WERI-Rb-1 (cell line): ENCODE results near the gene MAPK1IP1L.

Experiments
- DNase-seq: peaks from one replicate; pipeline ENCODE4 v3.0.0-alpha.2; 2020
- H3K27ac ChIP-seq: fragments of 250-450 bp; sonication (Bioruptor Pico); 2 replicates; pipeline ENCODE4 v1.5.1; 2020; ENCODE audit warnings: mild to moderate bottlenecking, moderate library complexity
- H3K27me3 ChIP-seq: fragments of 250-450 bp; sonication (Bioruptor Pico); 2 replicates; pipeline ENCODE4 v1.5.1; 2021; ENCODE audit warnings: mild to moderate bottlenecking, low read depth, moderate library complexity; ENCODE audit not compliant: insufficient read depth, severe bottlenecking
- H3K36me3 ChIP-seq: fragments of 250-450 bp; sonication (Bioruptor Pico); 2 replicates; pipeline ENCODE4 v1.5.1; 2020; ENCODE audit warnings: mild to moderate bottlenecking, moderate library complexity
- H3K4me3 ChIP-seq: 2 replicates; pipeline ENCODE4 v1.5.1; 2011; ENCODE audit warnings: low read depth, mild to moderate bottlenecking, control low read depth, low read length
- H3K9me3 ChIP-seq: fragments of 250-450 bp; sonication (Bioruptor Pico); 2 replicates; pipeline ENCODE4 v1.5.1; 2021; ENCODE audit warnings: mild to moderate bottlenecking, moderate library complexity; ENCODE audit not compliant: severe bottlenecking
- TF ChIP-seq, protein P1 (sequence below): IDR thresholded peaks from 2 replicates; pipeline ENCODE4 v1.5.1; 2011; ENCODE audit warnings: low read depth, mild to moderate bottlenecking, control low read depth, inconsistent platforms, low read length

Gene MAPK1IP1L

DNA sequence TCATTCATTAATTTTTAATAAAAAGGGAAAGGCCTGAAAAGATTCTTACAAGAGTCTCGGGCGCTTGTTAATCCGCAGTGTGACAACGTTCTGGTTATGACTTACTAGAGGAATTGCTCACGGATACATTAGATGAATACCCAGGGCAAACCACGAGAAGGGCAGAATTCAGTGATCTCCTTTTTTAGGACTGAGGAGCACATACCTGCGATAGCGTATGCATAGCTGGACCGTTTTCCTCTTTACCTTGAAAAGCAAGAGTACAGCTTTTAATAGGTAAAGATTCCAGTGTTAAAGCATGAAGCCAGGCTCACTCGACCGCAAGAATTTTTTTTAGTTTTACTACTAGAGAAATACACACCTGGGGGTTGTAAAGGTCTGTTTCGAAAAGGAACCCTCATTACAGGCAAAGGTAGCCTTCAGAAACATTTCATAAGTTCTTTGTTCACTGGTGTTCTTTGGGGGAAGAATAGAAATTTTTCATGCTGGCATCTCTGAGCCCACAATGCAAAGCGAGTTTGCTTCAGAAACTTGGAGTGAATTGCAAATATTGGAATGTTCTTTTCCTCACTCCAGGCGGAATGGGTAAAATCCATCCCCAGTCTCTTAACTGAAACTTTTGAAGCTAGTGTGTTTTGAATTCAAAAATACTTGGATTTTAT, 953 bp downstream of the MAPK1IP1L start:
- H3K27ac ChIP-seq: peak overlapping the region; percentile 99
- TF ChIP-seq, protein P1, sequence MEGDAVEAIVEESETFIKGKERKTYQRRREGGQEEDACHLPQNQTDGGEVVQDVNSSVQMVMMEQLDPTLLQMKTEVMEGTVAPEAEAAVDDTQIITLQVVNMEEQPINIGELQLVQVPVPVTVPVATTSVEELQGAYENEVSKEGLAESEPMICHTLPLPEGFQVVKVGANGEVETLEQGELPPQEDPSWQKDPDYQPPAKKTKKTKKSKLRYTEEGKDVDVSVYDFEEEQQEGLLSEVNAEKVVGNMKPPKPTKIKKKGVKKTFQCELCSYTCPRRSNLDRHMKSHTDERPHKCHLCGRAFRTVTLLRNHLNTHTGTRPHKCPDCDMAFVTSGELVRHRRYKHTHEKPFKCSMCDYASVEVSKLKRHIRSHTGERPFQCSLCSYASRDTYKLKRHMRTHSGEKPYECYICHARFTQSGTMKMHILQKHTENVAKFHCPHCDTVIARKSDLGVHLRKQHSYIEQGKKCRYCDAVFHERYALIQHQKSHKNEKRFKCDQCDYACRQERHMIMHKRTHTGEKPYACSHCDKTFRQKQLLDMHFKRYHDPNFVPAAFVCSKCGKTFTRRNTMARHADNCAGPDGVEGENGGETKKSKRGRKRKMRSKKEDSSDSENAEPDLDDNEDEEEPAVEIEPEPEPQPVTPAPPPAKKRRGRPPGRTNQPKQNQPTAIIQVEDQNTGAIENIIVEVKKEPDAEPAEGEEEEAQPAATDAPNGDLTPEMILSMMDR: no peak
- H3K9me3 ChIP-seq: no peaks in the 10 kb centered on the region
- peak overlapping the region; percentile 77 for H3K4me3 ChIP-seq
- DNase-seq: no peak
- H3K36me3 ChIP-seq: peaks cover 50% of the 10 kb centered on the region
- no peaks in the 10 kb centered on the region for H3K27me3 ChIP-seq

DNA sequence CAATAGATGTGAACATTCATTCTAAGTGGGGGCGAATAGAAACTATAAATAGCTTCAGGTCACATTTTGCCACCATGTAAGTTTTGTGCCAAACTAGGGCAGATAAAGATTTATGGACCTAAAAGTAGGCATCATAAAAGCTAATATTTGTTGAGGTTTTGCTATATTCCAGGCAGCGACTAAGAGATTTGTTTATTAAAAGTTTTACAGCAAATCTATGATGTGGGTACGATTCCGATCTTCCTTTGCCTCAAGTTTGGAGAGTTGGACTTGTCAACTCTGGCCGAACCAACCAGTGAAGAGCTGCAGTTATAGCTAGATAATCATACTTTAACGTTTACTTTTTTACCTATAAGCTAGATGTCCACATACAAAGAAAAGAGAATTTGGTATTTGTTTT, 1.6 kb downstream of the MAPK1IP1L start:
- Histone ChIP-seq H3K36me3 (peaks cover 56% of the 10 kb centered on the region), H3K4me3 (peak overlapping the region; percentile 77)

DNA sequence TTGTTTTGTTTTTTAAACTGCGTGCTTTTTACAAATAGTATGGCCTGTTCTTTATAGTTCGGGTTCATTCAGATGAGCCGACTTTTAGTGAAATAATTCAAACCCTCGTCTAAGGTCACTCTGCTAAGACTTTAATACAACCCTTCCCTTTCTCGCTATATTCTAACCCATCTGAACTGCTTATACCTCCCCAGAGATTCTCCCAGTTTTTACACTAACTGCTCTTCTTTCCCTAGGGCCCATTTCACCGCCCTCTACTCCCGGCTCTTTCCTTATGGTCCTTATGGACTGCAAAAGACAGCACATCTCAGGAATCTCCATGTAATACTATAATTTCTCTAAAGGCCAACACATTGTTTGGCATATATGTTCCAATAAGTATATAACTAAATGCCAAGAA, 2.1 kb downstream of the MAPK1IP1L start:
- Histone ChIP-seq H3K9me3 (no peaks in the 10 kb centered on the region), H3K27ac (no peak overlapping the region), H3K27me3 (no peaks in the 10 kb centered on the region), H3K36me3 (peaks cover 61% of the 10 kb centered on the region), H3K4me3 (no peak overlapping the region)
- no peak for DNase-seq
- TF ChIP-seq, protein P1: no peak

More for the DNA sequence above, 1.6 kb downstream of the MAPK1IP1L start:
- TF ChIP-seq, protein P1: no peak
- peak overlapping the region; percentile 99 for H3K27ac ChIP-seq
- no peaks in the 10 kb centered on the region for H3K9me3 ChIP-seq
- no peak for DNase-seq
- H3K27me3 ChIP-seq: no peaks in the 10 kb centered on the region

DNA sequence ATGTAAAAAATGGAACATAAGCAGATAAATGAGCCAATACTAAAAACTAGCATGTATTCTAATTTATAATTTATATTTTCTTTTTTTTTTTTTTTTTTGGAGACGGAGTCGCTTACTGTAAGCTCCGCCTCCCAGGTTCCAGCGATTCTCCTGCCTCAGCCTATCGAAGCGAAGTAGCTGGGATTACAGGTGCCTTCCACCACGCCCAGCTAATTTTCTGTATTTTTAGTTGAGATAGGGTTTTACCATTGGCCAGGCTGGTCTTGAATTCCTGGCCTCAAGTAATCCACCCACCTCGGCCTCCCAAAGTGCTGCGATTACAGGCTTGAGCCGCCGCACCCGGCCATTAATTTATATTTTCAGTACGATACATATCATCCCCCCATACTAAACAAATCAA, 2.7 kb downstream of the MAPK1IP1L start:
- peaks cover 61% of the 10 kb centered on the region for H3K36me3 ChIP-seq
- TF ChIP-seq, protein P1: no peak
- no peaks in the 10 kb centered on the region for H3K27me3 ChIP-seq
- no peak for DNase-seq
- no peak overlapping the region for H3K4me3 ChIP-seq
- H3K9me3 ChIP-seq: no peaks in the 10 kb centered on the region
- no peak overlapping the region for H3K27ac ChIP-seq

DNA sequence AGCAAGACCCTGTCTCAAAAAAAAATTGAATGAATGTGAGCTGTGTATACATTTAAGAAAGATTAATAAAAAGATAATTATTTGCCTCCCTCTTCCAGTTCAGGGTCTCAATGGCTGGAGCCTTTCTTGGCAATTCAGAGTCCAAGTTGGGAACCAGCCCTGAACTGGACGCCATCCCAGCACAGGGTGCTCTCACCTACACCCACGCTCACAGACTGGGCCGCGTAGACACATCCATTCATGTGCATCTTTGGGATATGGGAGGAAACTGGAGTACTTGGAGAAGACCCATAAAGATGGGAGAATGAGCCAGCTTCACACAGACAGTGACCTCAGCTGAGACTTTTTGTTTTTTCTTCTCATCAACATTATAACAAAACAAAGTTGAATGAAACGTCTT, 6.5 kb downstream of the MAPK1IP1L start:
- Histone ChIP-seq H3K4me3 (no peak overlapping the region), H3K36me3 (peaks cover 81% of the 10 kb centered on the region), H3K27ac (no peak overlapping the region), H3K27me3 (no peaks in the 10 kb centered on the region), H3K9me3 (no peaks in the 10 kb centered on the region)
- TF ChIP-seq, protein P1: no peak
- DNase-seq: no peak

DNA sequence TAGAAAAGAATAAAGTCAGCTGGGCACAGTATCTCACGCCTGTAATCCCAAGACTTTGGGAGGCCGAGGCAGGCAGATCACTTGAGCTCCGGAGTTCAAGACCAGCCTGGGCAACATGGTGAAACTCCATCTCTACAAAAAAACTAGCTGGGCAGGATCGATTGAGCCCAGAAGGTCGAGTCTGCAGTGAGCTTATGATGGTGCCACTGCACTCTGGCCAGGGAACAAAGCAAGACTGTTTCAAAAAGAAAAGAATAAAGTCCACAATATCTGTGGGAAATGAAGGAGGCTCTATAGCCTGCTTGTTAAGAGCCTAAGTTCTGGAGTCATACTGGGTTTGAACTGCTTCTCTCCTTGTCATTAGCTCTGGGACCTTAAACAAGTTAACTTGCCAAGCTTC, 7.9 kb downstream of the MAPK1IP1L start:
- H3K4me3 ChIP-seq: no peak overlapping the region
- TF ChIP-seq, protein P1: no peak
- no peaks in the 10 kb centered on the region for H3K27me3 ChIP-seq
- H3K9me3 ChIP-seq: no peaks in the 10 kb centered on the region
- H3K36me3 ChIP-seq: peaks cover 77% of the 10 kb centered on the region
- DNase-seq: no peak
- no peak overlapping the region for H3K27ac ChIP-seq
